Endothelial cell of umbilical vein (primary cell): ENCODE measurements around the gene PGS1. TPM values are rescaled to one million over a fixed set of nuclear protein-coding genes. Genes with fewer than 3 reads are reported as not detected.

Experiments used
- BruUV-seq: library from RNA; stranded (reverse); fragments of 400-500 nt; replicated peaks from 2 replicates; lab custom pipeline; 2021; lab: Mats Ljungman, UMichigan
- CTCF ChIA-PET: fragments of 300-600, 350-600 bp; sonication (Branson Sonifier 250); formaldehyde crosslinking; loops from one replicate; lab custom pipeline; 2021; ENCODE audit warnings: antibody characterized with exemption, inconsistent platforms; lab: Charles Lee
- POLR2A ChIA-PET: fragments of 300-600, 350-600 bp; sonication (Branson Sonifier 250); formaldehyde crosslinking; loops from one replicate; lab custom pipeline; 2021; ENCODE audit warnings: antibody characterized with exemption, inconsistent platforms; lab: Charles Lee
- DNase-seq: peaks from one replicate; pipeline ENCODE4 v3.0.0-alpha.2; 2011; ENCODE audit warnings: low read depth, low spot score
- FAIRE-seq: peaks from 2 replicates; lab custom pipeline; 2011; peaks lifted over from hg19 to GRCh38; lab: Jason Lieb, UNC
- H2AFZ ChIP-seq: 2 replicates; pipeline ENCODE4 v1.6.0; 2012; ENCODE audit warnings: low read depth, low read length, control low read depth, inconsistent platforms
- H3K27ac ChIP-seq: 2 replicates; pipeline ENCODE4 v1.5.1; 2011; ENCODE audit warnings: low read depth, mild to moderate bottlenecking, control low read depth, low read length, moderate library complexity; ENCODE audit not compliant: insufficient read depth
- H3K27me3 ChIP-seq, 2 experiments: 2 replicates each; pipeline versions ENCODE4 v1.6.0 to v1.6.1; 2011; ENCODE audit warnings: low read length in 2 of 2, mixed read lengths in 1 of 2; ENCODE audit not compliant: control insufficient read depth in 2 of 2, insufficient read depth in 2 of 2
- H3K36me3 ChIP-seq, 2 experiments: 2 replicates in 1 of 2; 3 replicates in 1 of 2; pipeline ENCODE4 v1.5.1; 2011; ENCODE audit warnings: low read length in 2 of 2, mild to moderate bottlenecking in 1 of 2, moderate library complexity in 1 of 2; ENCODE audit not compliant: control insufficient read depth in 2 of 2, insufficient read depth in 2 of 2; ENCODE audit errors: extremely low read depth in 1 of 2
- H3K4me1 ChIP-seq: 3 replicates; pipeline ENCODE4 v1.5.1; 2011; ENCODE audit warnings: mild to moderate bottlenecking, low read length; ENCODE audit not compliant: control insufficient read depth, insufficient read depth; ENCODE audit errors: extremely low read depth
- H3K4me2 ChIP-seq: 2 replicates; pipeline ENCODE4 v1.6.1; 2011; ENCODE audit warnings: low read length, control low read depth, mixed read lengths; ENCODE audit not compliant: insufficient read depth
- H3K4me3 ChIP-seq, 3 experiments: fragments of 200-600 bp in 1 of 3; sonication (generic), shearing (Covaris generic) in 1 of 3; replicated peaks in 1 of 3; 2 replicates each; pipeline ENCODE4 v1.5.1; 2011 to 2016; ENCODE audit warnings: control low read depth in 3 of 3, low read length in 3 of 3, mild to moderate bottlenecking in 2 of 3, inconsistent platforms in 1 of 3, low read depth in 1 of 3, moderate library complexity in 1 of 3; ENCODE audit not compliant: insufficient read depth in 1 of 3
- H3K79me2 ChIP-seq: 2 replicates; pipeline ENCODE4 v1.6.0; 2012; ENCODE audit warnings: low read length, inconsistent platforms; ENCODE audit not compliant: control insufficient read depth, insufficient read depth
- H3K9ac ChIP-seq: replicated peaks from 2 replicates; pipeline ENCODE3; 2011; ENCODE audit warnings: low read length, control low read depth; ENCODE audit not compliant: insufficient read depth; ENCODE audit errors: extremely low read depth
- H3K9me1 ChIP-seq: replicated peaks from 3 replicates; pipeline ENCODE4 v1.6.0; 2011; ENCODE audit warnings: mild to moderate bottlenecking, low read length; ENCODE audit not compliant: control insufficient read depth, insufficient read depth; ENCODE audit errors: extremely low read depth
- H3K9me3 ChIP-seq: replicated peaks from 2 replicates; pipeline ENCODE4 v1.5.1; 2012; ENCODE audit warnings: low read length, inconsistent platforms; ENCODE audit not compliant: control insufficient read depth, insufficient read depth
- H4K20me1 ChIP-seq: replicated peaks from 2 replicates; pipeline ENCODE3; 2011; ENCODE audit warnings: mild to moderate bottlenecking, low read length; ENCODE audit not compliant: control insufficient read depth, insufficient read depth; ENCODE audit errors: extremely low read depth
- CTCF ChIP-seq, 2 donors: IDR thresholded peaks; 1 replicate in 1 of 2; 2 replicates in 1 of 2; pipeline ENCODE4 v1.5.1; 2011; ENCODE audit warnings: low read length in 2 of 2, mild to moderate bottlenecking in 2 of 2, moderate library complexity in 2 of 2, control low read depth in 1 of 2, inconsistent platforms in 1 of 2, low read depth in 1 of 2; ENCODE audit not compliant: insufficient read depth in 1 of 2; ENCODE audit errors: extremely low read depth in 1 of 2
- EZH2 ChIP-seq: IDR thresholded peaks from 2 replicates; pipeline ENCODE4 v1.6.1; 2012; ENCODE audit warnings: borderline replicate concordance, low read depth, mild to moderate bottlenecking, moderate library complexity, low read length, inconsistent platforms; ENCODE audit not compliant: severe bottlenecking
- FOS ChIP-seq: IDR thresholded peaks from 2 replicates; pipeline ENCODE4 v1.6.1; 2011; ENCODE audit warnings: mild to moderate bottlenecking, low read length, moderate library complexity, borderline replicate concordance; ENCODE audit not compliant: insufficient read depth
- GATA2 ChIP-seq: IDR thresholded peaks from 2 replicates; pipeline ENCODE4 v1.7.0; 2011; ENCODE audit warnings: low read depth, mild to moderate bottlenecking, moderate library complexity, mixed read lengths, low read length; ENCODE audit not compliant: insufficient read length, insufficient read depth
- JUN ChIP-seq: IDR thresholded peaks from 2 replicates; pipeline ENCODE4 v1.6.1; 2011; ENCODE audit warnings: borderline replicate concordance, low read depth; ENCODE audit not compliant: insufficient read length, insufficient read depth
- MAX ChIP-seq: IDR thresholded peaks from 2 replicates; pipeline ENCODE4 v1.6.1; 2011; ENCODE audit not compliant: insufficient read depth, insufficient read length
- MYC ChIP-seq: IDR thresholded peaks from one replicate; pipeline ENCODE4 v1.6.1; 2011; ENCODE audit warnings: mild to moderate bottlenecking, low read depth, low read length
- POLR2A ChIP-seq: IDR thresholded peaks from 2 replicates; pipeline ENCODE4 v1.6.1; 2012; ENCODE audit warnings: low read depth, mild to moderate bottlenecking, control low read depth, low read length
- POLR2AphosphoS5 ChIP-seq: IDR thresholded peaks from 2 replicates; pipeline ENCODE4 v1.6.1; 2012; ENCODE audit warnings: low read depth, mild to moderate bottlenecking, control low read depth, low read length, moderate library complexity; ENCODE audit not compliant: insufficient read depth
- dilution Hi-C: fragments of 300-500 bp; cut with MboI; formaldehyde crosslinking; loops from one replicate; pipeline ENCODE4 v1.15.0; 2019; ENCODE audit warnings: low sequenced_read_pairs; ENCODE audit not compliant: extremely low pct_ligation_motif_present
- intact Hi-C: fragments of 100-400 bp; cut with micrococcal nuclease; formaldehyde crosslinking; loops from one replicate; pipeline ENCODE4 v1.10.0; 2022
- polyA plus RNA-seq, 4 experiments: library from polyadenylated mRNA; depleted of rRNA in 3 of 4; stranded (reverse) in 3 of 4; unstranded in 1 of 4; fragments of >200 nt; gene quantifications; 2 replicates each; pipeline versions ENCODE4 v1.2.1 to v1.2.3, GENCODE V29; 2011 to 2012; ENCODE audit warnings: missing spikeins in 1 of 4
- total RNA-seq: library from RNA; stranded (reverse); gene quantifications from 2 replicates; pipeline ENCODE4 v1.2.3, GENCODE V29; 2021

Gene PGS1
- total and polyA plus RNA-seq, 2 donors (not counting 3 experiments of a cell fraction or from before 2014, with no cell fraction given) = 50.8 to 66.0 TPM

- FAIRE-seq (no peak), DNase-seq (no peak)
- Histone ChIP-seq H3K4me1 (peaks cover 14% of the 10 kb centered on the region), H2AFZ (no peak overlapping the region), H3K36me3 (peaks cover 17 to 53% of the 10 kb centered on the region in 2 experiments), H3K9me3 (no peaks in the 10 kb centered on the region), H3K79me2 (peaks cover 45% of the 10 kb centered on the region), H3K27me3 (no peaks in the 10 kb centered on the region), H3K9me1 (no peaks in the 10 kb centered on the region), H3K9ac (no peak overlapping the region), H4K20me1 (no peaks in the 10 kb centered on the region), H3K27ac (no peak overlapping the region), H3K4me3 (no peak overlapping the region), H3K4me2 (no peak overlapping the region)
- no TSS peak for BruUV-seq
- POLR2A ChIA-PET = no interaction called here
- TF ChIP-seq MYC (no peak), JUN (no peak), POLR2A (no peak), POLR2AphosphoS5 (no peak), EZH2 (no peak), CTCF (IDR thresholded peaks at IDR 0.05; ENCODE audit: extremely low read depth in 1 of 2, insufficient read depth in 1 of 2, low read depth in 1 of 2, low read length in 2 of 2) (no peak), FOS (no peak), GATA2 (no peak), MAX (no peak)
- dilution Hi-C loops (no loop called here), intact Hi-C loops (no loop called here)
- CTCF ChIA-PET = no interaction called here
Observed at GRCh38 chr17:78397681-78398101, 19.2 kb downstream of the PGS1 start.
